Activated CD4-positive, alpha-beta T cell treated with anti-CD3 and anti-CD28 coated beads, Interleukin-2, amount 10 ng/mL, durations not matched to agents 7 days and 5 days (primary cell): ENCODE data around the gene LTBP1. TPM values are rescaled to one million over a fixed set of nuclear protein-coding genes. Genes with fewer than 3 reads are reported as not detected.
A peak's percentile ranks its signal among the peaks of the same experiment; 100 is the strongest.

Source experiments
- CTCF ChIA-PET: fragments of 350-600 bp; sonication (Branson Sonifier 250); formaldehyde crosslinking; loops from one replicate; lab custom pipeline; 2021; ENCODE audit warnings: antibody characterized with exemption; lab: Charles Lee
- POLR2A ChIA-PET: fragments of 350-600 bp; sonication (Branson Sonifier 250); formaldehyde crosslinking; loops from one replicate; lab custom pipeline; 2021; ENCODE audit warnings: antibody characterized with exemption; lab: Charles Lee
- DNase-seq: peaks from one replicate; pipeline ENCODE4 v3.0.0-alpha.2; 2020
- H3K27ac Mint-ChIP-seq: one replicate; pipeline ENCODE4 v1.8.0; 2021; ENCODE audit warnings: mild to moderate bottlenecking, moderate library complexity, mixed read lengths
- H3K27me3 Mint-ChIP-seq: one replicate; pipeline ENCODE4 v1.8.0; 2021; ENCODE audit warnings: mixed read lengths
- H3K36me3 Mint-ChIP-seq: one replicate; pipeline ENCODE4 v1.8.0; 2021; ENCODE audit warnings: low read depth, mixed read lengths
- H3K4me1 Mint-ChIP-seq: one replicate; pipeline ENCODE4 v1.8.0; 2021; ENCODE audit warnings: mixed read lengths
- H3K4me3 Mint-ChIP-seq: one replicate; pipeline ENCODE4 v1.8.0; 2021; ENCODE audit warnings: mild to moderate bottlenecking, moderate library complexity, mixed read lengths
- H3K9me3 Mint-ChIP-seq: one replicate; pipeline ENCODE4 v1.8.0; 2021; ENCODE audit warnings: mixed read lengths
- total RNA-seq, 2 experiments: library from RNA; stranded (reverse); gene quantifications; one replicate each; pipeline ENCODE4 v1.2.3, GENCODE V29; 2021

The LTBP1 gene
- total RNA-seq, 2 experiments from 2014 or later, result 0.17 to 0.27 TPM

DNA sequence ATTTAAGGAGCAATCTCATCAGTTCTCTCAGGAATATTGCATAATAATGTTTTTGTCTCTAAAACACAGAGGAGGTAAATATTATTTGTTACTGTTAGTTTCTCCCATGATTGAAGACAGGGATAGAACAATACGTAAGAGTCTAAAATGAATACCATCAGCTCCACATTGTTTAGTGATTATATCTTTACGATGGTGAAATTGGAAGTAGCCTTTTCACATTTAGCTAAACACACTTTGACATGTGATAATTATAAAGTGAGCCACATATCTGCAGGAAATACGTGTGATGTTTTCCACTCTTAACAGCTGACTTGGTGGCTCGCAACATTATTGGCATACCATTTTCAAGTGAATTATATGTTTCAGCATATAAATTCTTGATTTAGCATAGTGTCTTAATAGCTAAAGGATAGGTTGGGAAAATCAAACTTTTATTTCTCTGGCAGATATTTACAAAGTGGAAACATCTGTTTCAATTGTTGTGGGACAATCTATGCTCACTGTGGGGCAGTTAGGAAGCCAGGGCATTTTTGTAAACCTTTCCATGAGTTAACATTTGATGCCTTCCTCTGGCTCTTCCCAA is 321.6 kb downstream of the LTBP1 start:
- H3K9me3 Mint-ChIP-seq, result no peaks in the 10 kb centered on the region
- H3K27ac Mint-ChIP-seq, result no peak overlapping the region
- POLR2A ChIA-PET, result interaction anchor here (0.6 kb wide), 1 partner anchor 205 kb away, joined by 3 read pairs; no protein-coding TSS in a partner anchor
- DNase-seq, result no peak
- H3K36me3 Mint-ChIP-seq, result no peaks in the 10 kb centered on the region
- peaks cover 6% of the 10 kb centered on the region for H3K4me1 Mint-ChIP-seq
- H3K27me3 Mint-ChIP-seq, result peaks cover 7% of the 10 kb centered on the region
- H3K4me3 Mint-ChIP-seq, result no peak overlapping the region
- CTCF ChIA-PET, result interaction anchor here (0.6 kb wide), 1 partner anchor 709 kb away, joined by 3 read pairs; no protein-coding TSS in a partner anchor

DNA sequence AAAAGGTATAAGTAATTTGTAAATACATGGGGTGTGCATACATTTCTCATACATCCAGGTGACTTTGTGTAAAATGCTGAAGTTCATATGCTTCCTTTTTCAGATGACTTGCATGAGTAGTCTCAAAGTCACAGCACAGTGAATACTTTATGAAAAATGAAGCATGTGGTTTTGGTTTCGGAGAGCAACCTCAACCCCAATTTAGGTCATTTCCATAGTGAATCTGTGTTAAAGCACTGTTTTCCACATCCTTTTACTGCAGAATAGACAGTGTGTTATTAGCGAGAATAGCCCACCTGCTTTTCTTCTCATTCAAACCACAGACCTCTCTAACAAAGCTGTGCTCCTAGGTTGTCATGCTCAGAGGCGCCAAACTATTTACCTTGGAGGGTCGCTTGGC is 325.2 kb downstream of the LTBP1 start:
- no peaks in the 10 kb centered on the region for H3K36me3 Mint-ChIP-seq
- peaks cover 6% of the 10 kb centered on the region for H3K4me1 Mint-ChIP-seq
- ChIA-PET POLR2A (no interaction called here), CTCF (no interaction called here)
- no peaks in the 10 kb centered on the region for H3K9me3 Mint-ChIP-seq
- peak; percentile 10 for DNase-seq
- H3K27me3 Mint-ChIP-seq, result peaks cover 10% of the 10 kb centered on the region
- H3K27ac Mint-ChIP-seq, result no peak overlapping the region
- no peak overlapping the region for H3K4me3 Mint-ChIP-seq

DNA sequence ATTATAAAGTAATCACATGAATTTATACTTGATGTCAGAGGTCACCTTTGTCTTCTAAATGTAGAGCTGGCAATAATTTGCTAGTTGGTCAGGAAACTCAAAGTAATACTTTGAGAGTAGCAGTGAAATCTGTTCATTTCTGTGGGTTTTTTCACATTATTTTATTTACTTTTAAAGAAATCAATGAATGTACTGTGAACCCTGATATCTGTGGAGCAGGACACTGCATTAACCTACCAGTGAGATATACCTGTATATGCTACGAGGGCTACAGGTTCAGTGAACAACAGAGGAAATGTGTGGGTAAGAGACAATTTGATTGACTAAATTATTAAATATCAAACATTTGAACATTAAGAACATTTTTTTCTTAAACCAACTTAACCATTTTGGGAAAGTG is 326.7 kb downstream of the LTBP1 start:
- Mint-ChIP-seq H3K27ac (no peak overlapping the region), H3K36me3 (no peaks in the 10 kb centered on the region), H3K4me3 (no peak overlapping the region), H3K27me3 (peaks cover 10% of the 10 kb centered on the region), H3K9me3 (no peaks in the 10 kb centered on the region), H3K4me1 (peaks cover 6% of the 10 kb centered on the region)
- no peak for DNase-seq
- CTCF ChIA-PET, result no interaction called here
- POLR2A ChIA-PET, result no interaction called here

DNA sequence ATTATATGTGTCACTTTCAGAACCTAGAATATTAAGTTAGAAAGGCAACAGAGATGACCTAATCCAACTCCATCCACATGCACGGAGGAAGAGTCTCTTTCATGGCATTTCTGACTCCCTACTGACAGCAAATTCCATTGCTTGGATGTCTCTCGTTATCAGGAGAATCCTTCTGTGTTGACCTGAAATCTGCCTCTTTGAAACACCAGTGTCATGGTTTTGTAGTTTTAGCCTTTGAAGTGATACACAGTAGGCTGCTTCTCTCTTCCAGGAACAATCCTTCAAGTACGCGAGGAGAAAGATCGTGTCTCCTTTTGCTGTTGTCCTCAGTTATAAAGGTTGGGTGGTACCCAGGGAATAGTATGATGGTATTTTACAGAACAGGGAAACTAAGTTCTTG is 327.8 kb downstream of the LTBP1 start:
- H3K4me3 Mint-ChIP-seq, result no peak overlapping the region
- ChIA-PET CTCF (no interaction called here), POLR2A (no interaction called here)
- no peak overlapping the region for H3K27ac Mint-ChIP-seq
- H3K9me3 Mint-ChIP-seq, result no peaks in the 10 kb centered on the region
- no peak for DNase-seq
- H3K27me3 Mint-ChIP-seq, result peaks cover 9% of the 10 kb centered on the region
- H3K36me3 Mint-ChIP-seq, result no peaks in the 10 kb centered on the region
- H3K4me1 Mint-ChIP-seq, result peaks cover 6% of the 10 kb centered on the region

DNA sequence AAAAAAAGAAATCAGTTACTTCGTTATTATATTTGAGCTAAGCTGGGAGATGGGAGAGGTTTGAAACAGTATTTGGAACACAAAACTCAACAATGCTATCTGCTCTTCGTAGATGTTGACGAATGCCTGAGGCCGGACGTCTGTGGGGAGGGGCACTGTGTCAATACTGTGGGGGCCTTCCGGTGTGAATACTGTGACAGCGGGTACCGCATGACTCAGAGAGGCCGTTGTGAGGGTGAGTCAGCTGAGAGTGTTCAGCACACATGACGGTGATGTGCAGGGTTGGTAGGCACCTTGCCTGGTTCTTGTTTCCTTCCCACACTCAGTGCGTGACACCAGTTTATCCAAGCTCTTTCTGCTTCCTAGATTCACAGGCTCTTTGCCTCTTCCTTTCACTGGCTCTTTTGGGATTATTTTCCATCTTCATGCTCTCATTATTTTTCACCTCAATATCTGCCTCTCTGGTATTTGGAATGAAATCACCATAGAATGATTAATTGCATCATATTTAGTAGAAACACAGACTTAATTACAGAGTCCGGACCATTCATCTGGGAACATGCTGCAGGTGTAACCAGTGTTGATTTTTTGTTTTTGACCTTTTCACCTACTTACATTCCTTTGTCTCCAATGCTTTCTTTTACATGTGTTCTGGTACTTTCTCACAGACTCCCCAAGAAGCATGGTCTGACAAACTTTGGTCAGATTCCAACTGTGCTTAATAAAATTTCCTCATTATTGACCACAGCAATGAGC is 329.1 kb downstream of the LTBP1 start:
- Mint-ChIP-seq H3K27me3 (peaks cover 8% of the 10 kb centered on the region), H3K4me3 (no peak overlapping the region), H3K4me1 (peaks cover 6% of the 10 kb centered on the region), H3K9me3 (no peaks in the 10 kb centered on the region), H3K27ac (no peak overlapping the region), H3K36me3 (no peaks in the 10 kb centered on the region)
- DNase-seq, result peak; percentile 8
- POLR2A ChIA-PET, result no interaction called here
- CTCF ChIA-PET, result interaction anchor here (0.6 kb wide), 1 partner anchor 333 kb away, joined by 4 read pairs; no protein-coding TSS in a partner anchor

DNA sequence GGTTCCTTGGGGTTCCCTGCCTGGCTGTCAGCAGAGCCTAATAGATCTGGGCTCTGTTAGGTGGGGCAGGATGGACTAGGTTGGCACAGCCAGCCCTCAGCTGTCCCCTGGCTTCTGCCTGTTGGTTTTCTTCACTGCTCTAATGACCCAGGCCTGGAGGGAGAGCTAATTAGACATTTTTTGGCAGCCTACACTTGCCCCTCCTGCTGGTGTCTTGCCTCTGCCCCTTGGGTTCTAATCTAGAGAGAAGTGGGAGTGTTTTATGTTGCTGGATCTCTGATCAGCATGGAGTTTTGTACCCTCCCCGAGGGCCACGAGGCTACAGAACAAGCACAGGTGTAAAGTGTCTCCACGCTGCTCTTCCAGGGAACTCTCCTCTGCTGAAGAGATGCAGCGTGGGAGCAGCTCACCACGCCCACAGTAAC is 330.3 kb downstream of the LTBP1 start:
- DNase-seq, result no peak
- Mint-ChIP-seq H3K9me3 (no peaks in the 10 kb centered on the region), H3K4me1 (peaks cover 2% of the 10 kb centered on the region), H3K4me3 (no peak overlapping the region), H3K36me3 (no peaks in the 10 kb centered on the region), H3K27me3 (peaks cover 4% of the 10 kb centered on the region), H3K27ac (no peak overlapping the region)
- ChIA-PET POLR2A (no interaction called here), CTCF (no interaction called here)

DNA sequence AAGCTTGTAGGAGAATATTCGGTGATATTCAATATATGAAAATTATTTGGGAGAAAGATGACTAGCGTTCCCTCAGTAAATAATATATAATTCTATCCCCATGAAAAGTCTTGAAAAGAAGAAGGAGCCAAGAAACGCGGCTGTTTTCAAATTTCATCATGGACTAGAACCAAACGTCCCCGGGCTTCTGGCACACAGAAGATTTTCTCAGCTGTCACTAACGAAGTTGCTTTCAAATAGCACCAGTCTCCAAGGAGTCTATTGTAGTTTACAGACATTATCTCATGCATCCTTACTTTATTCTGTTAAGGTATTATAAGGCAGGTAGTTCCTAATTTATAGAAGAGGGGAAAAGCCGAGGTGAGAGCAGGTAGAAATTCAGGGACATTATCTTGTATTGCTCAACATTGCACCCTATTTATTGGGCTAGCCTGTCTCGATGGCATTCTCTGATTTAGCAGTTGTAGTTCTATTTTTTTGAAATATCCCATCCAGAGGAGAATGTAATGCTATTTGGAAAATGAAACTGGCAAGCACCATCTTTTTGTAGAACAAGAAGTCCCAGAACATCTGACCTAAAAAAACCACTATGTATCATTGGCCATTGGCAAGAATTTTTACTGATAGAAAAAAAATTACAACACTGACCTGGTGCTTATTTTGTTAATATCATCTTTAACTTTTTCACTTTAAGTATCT is 331.6 kb downstream of the LTBP1 start:
- H3K36me3 Mint-ChIP-seq, result no peaks in the 10 kb centered on the region
- POLR2A ChIA-PET, result no interaction called here
- peaks cover 2% of the 10 kb centered on the region for H3K27me3 Mint-ChIP-seq
- CTCF ChIA-PET, result no interaction called here
- no peak overlapping the region for H3K4me3 Mint-ChIP-seq
- no peak overlapping the region for H3K27ac Mint-ChIP-seq
- H3K4me1 Mint-ChIP-seq, result no peaks in the 10 kb centered on the region
- DNase-seq, result no peak
- no peaks in the 10 kb centered on the region for H3K9me3 Mint-ChIP-seq

DNA sequence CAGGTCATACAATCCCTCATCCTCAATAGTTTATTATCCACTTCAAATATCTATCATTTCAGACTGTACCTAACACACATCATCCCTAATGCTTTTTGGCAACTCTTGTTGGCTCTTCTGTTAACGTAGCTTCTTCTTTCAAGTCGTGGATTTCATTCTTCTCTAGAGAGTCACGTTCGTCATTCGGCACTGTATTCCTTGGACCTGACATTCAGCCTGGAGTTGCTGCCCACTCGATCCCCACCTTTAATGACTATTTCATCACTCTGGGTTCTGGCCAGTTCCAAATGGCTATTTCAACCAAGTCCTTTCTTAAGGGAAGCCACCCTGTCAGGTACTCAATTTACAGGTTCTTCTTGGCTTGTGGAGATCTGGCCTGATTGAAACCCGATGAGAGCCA is 337.5 kb downstream of the LTBP1 start:
- H3K27me3 Mint-ChIP-seq, result no peaks in the 10 kb centered on the region
- H3K27ac Mint-ChIP-seq, result no peak overlapping the region
- ChIA-PET CTCF (no interaction called here), POLR2A (no interaction called here)
- H3K4me3 Mint-ChIP-seq, result no peak overlapping the region
- H3K4me1 Mint-ChIP-seq, result no peaks in the 10 kb centered on the region
- H3K9me3 Mint-ChIP-seq, result no peaks in the 10 kb centered on the region
- H3K36me3 Mint-ChIP-seq, result no peaks in the 10 kb centered on the region
- no peak for DNase-seq

DNA sequence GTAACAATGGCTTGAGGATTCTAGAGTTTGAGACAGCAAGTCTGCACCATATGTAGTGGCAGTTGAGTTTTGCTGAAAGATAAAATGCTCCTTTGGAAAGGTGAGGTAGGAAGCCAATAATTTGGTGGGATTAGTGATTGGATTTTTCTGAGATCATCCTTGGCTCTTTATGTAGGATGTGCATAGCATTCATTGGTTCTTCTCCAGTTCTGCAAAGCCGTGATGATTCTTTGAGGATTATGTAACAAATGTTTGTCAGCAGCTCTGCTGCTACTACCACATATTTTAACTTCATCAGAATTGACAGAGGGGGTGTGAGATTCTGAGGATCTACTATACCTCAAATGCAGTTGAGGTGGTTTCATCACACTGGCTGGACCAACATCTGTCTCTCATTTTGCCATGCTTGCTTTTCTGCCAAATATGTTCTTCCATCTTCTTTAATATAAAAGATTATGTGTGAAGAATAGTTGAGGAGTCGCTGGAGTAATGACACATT is 340.8 kb downstream of the LTBP1 start:
- Mint-ChIP-seq H3K4me3 (no peak overlapping the region), H3K27ac (no peak overlapping the region), H3K36me3 (no peaks in the 10 kb centered on the region), H3K9me3 (no peaks in the 10 kb centered on the region), H3K4me1 (no peaks in the 10 kb centered on the region), H3K27me3 (peaks cover 9% of the 10 kb centered on the region)
- ChIA-PET POLR2A (no interaction called here), CTCF (no interaction called here)
- DNase-seq, result no peak

DNA sequence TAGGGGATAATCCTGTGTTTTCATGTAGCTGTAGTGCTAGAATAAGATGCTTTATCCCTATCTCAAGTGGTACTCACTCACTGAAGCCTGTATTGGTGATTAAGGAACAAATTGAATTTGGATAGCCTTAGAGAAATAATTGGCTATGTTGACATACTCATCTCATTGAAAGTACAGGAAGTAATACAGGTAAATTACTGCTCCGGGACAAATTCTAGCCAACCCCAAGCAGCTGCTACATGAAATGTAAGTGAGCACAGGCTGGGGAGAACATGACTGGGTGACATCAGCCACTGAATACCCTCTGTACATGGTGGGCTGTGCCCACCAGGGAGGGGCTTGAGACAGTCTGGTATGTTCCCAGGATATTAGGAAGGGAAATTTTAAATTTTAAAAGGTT is 341.3 kb downstream of the LTBP1 start:
- ChIA-PET POLR2A (no interaction called here), CTCF (no interaction called here)
- no peak overlapping the region for H3K4me3 Mint-ChIP-seq
- H3K9me3 Mint-ChIP-seq, result no peaks in the 10 kb centered on the region
- H3K27me3 Mint-ChIP-seq, result peaks cover 14% of the 10 kb centered on the region
- no peak overlapping the region for H3K27ac Mint-ChIP-seq
- no peaks in the 10 kb centered on the region for H3K36me3 Mint-ChIP-seq
- H3K4me1 Mint-ChIP-seq, result no peaks in the 10 kb centered on the region
- DNase-seq, result no peak

DNA sequence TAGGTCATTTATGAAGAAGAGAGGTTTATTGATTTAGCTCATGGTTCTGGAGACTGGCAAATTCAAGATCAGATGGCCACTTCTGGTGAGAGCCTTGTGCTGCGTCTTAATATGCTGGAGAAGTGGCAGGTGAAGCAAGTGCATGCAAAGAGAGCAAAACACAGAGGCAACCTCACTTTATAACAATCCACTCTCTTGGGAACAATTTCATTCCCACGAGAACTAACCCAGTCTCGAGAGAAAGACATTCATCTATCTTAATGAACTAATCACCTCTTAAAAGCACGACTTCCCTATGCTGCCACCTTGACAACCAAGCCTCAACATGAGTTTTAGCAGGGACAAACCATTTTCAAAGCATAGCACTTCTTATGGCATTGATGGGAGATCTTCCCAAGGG is 343.2 kb downstream of the LTBP1 start:
- POLR2A ChIA-PET, result no interaction called here
- Mint-ChIP-seq H3K27me3 (peaks cover 14% of the 10 kb centered on the region), H3K4me3 (no peak overlapping the region), H3K9me3 (no peaks in the 10 kb centered on the region), H3K27ac (no peak overlapping the region), H3K4me1 (no peaks in the 10 kb centered on the region), H3K36me3 (no peaks in the 10 kb centered on the region)
- no peak for DNase-seq
- CTCF ChIA-PET, result no interaction called here

DNA sequence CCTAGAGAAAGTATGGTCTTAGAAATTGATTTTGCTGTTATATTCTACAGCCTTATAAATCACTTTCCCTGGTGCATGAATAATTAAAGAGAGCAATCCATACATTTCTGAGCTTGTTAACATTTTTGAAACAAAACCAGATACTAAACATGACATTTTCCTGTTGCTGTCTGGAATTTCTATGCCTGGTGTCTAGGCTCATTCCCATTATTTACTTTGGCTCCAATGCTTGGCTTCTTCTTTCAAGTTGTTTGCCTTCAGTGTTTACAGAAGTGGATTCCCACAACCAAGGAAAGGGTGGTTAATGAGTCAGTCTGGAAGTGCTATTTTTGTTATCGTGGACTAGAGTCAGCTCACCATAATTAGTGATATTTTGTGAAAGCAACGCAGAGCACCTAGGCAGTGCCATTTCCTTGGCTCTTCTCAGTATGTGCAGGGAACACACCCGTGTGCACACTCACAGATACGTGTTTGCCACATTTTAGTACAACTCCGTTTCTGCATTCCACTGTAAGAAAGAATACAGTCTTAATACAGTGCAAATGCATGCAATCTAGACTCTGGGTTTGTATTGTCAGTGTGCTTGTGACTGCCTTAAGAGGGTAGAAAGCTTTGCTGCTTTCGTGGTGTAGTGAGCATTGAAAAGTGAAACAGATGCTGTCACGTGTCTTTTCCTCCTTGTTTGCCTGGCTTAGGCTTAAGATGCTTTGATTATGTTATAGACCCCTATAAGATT is 344.7 kb downstream of the LTBP1 start:
- Mint-ChIP-seq H3K4me3 (no peak overlapping the region), H3K4me1 (no peaks in the 10 kb centered on the region), H3K27ac (no peak overlapping the region), H3K36me3 (no peaks in the 10 kb centered on the region), H3K27me3 (peaks cover 14% of the 10 kb centered on the region), H3K9me3 (no peaks in the 10 kb centered on the region)
- ChIA-PET POLR2A (no interaction called here), CTCF (no interaction called here)
- no peak for DNase-seq
